GM23248 (cell line): Measurements from ENCODE around the gene MED12L.

Source experiments
- EZH2 ChIP-seq: fragments of 200-600 bp; sonication (generic); IDR thresholded peaks from 2 replicates; pipeline ENCODE4 v1.6.1; 2018; ENCODE audit warnings: antibody characterized with exemption, mild to moderate bottlenecking; ENCODE audit not compliant: insufficient read depth, poor library complexity, severe bottlenecking
- EZH2phosphoT487 ChIP-seq: fragments of 200-600 bp; sonication (generic); IDR thresholded peaks from 2 replicates; pipeline ENCODE4 v1.6.1; 2018; ENCODE audit warnings: antibody characterized with exemption, moderate library complexity, mild to moderate bottlenecking, low read depth; ENCODE audit not compliant: insufficient read depth

- TF ChIP-seq EZH2 (no peak), EZH2phosphoT487 (no peak)
These were observed 227.5 kb downstream of the MED12L start for GRCh38 chr3:151312972-151313371.
